Ovary (tissue), 3 donors: Measurements from ENCODE around the gene LPCAT2.

Source experiments
- CTCF ChIP-seq, 3 donors: fragments of 450-650 bp in 2 of 3; fragments of 200-600 bp in 1 of 3; IDR thresholded peaks; one replicate each; pipeline versions ENCODE4 v1.5.1 to v1.8.0; 2016 to 2022; ENCODE audit warnings: antibody characterized with exemption in 3 of 3, mild to moderate bottlenecking in 1 of 3
- EP300 ChIP-seq: sonication (generic); formaldehyde crosslinking; IDR thresholded peaks from one replicate; pipeline ENCODE4 v1.6.1; 2017; ENCODE audit warnings: antibody characterized with exemption
- POLR2A ChIP-seq: fragments of 450-650 bp; IDR thresholded peaks from one replicate; pipeline ENCODE4 v1.6.1; 2017; ENCODE audit warnings: antibody characterized with exemption, mild to moderate bottlenecking, moderate library complexity
- donor health status: DM: no; HTN: no; CAD: no.

GRCh38 chr16:55506708-55507107, 2.2 kb upstream of the LPCAT2 start:
- TF ChIP-seq CTCF (IDR thresholded peaks at IDR 0.05) (no peak), EP300 (no peak), POLR2A (no peak)
